Karpas-422 (cell line): ENCODE data around the gene TRERF1. TPM values are rescaled to one million over a fixed set of nuclear protein-coding genes. Genes with fewer than 3 reads are reported as not detected.

Experiments
- DNase-seq: peaks from one replicate; pipeline ENCODE4 v3.0.0-alpha.2; 2015
- H2AFZ ChIP-seq: fragments of 200-600 bp; sonication (generic); 2 replicates; pipeline ENCODE4 v1.6.1; 2014; ENCODE audit warnings: antibody characterized with exemption, low read length, mixed read lengths
- H3K27ac ChIP-seq: fragments of 200-600 bp; sonication (generic); 2 replicates; pipeline ENCODE4 v1.5.1; 2014; ENCODE audit warnings: mild to moderate bottlenecking, low read length, moderate library complexity
- H3K27me3 ChIP-seq: fragments of 200-600 bp; sonication (generic); 2 replicates; pipeline ENCODE4 v1.6.1; 2014; ENCODE audit warnings: low read length, mixed read lengths
- H3K36me3 ChIP-seq: fragments of 200-600 bp; sonication (generic); 2 replicates; pipeline ENCODE4 v1.6.1; 2014; ENCODE audit warnings: low read length, mixed read lengths; ENCODE audit not compliant: insufficient read depth
- H3K4me1 ChIP-seq: fragments of 200-600 bp; sonication (generic); 2 replicates; pipeline ENCODE4 v1.6.1; 2014; ENCODE audit warnings: mild to moderate bottlenecking, low read length, mixed read lengths
- H3K4me2 ChIP-seq: fragments of 200-600 bp; sonication (generic); 2 replicates; pipeline ENCODE4 v1.6.1; 2014; ENCODE audit warnings: low read length, low read depth, mild to moderate bottlenecking; ENCODE audit not compliant: poor library complexity, severe bottlenecking
- H3K4me3 ChIP-seq: fragments of 200-600 bp; sonication (generic); 2 replicates; pipeline ENCODE4 v1.5.1; 2014; ENCODE audit warnings: mild to moderate bottlenecking, antibody characterized with exemption, low read length, mixed read lengths
- H3K79me2 ChIP-seq: fragments of 200-600 bp; sonication (generic); 2 replicates; pipeline ENCODE4 v1.6.1; 2014; ENCODE audit warnings: mild to moderate bottlenecking, low read length, mixed read lengths
- H3K9ac ChIP-seq: fragments of 200-600 bp; sonication (generic); 2 replicates; pipeline ENCODE4 v1.6.0; 2014; ENCODE audit warnings: low read length
- H3K9me2 ChIP-seq: fragments of 200-600 bp; sonication (generic), shearing (Covaris generic); replicated peaks from 2 replicates; pipeline ENCODE4 v1.6.0; 2014; ENCODE audit warnings: mild to moderate bottlenecking, low read length, moderate library complexity; ENCODE audit not compliant: insufficient read depth
- H3K9me3 ChIP-seq: fragments of 300-700, 200-600 bp; sonication (generic); 2 replicates; pipeline ENCODE4 v1.6.1; 2014; ENCODE audit warnings: low read length, mixed read lengths
- H4K20me1 ChIP-seq: fragments of 200-600 bp; sonication (generic); 2 replicates; pipeline ENCODE4 v1.6.1; 2014; ENCODE audit warnings: mild to moderate bottlenecking, antibody characterized with exemption, low read length, low read depth; ENCODE audit not compliant: insufficient read depth
- total RNA-seq: library from RNA; depleted of rRNA; stranded (reverse); fragments of >200 nt; shearing (Covaris generic); gene quantifications from 2 replicates; pipeline ENCODE4 v1.2.3, GENCODE V29; 2014; ENCODE audit warnings: low replicate concordance

The TRERF1 gene
- total RNA-seq, 1 experiment from 2014 or later = 32.7 TPM

DNA sequence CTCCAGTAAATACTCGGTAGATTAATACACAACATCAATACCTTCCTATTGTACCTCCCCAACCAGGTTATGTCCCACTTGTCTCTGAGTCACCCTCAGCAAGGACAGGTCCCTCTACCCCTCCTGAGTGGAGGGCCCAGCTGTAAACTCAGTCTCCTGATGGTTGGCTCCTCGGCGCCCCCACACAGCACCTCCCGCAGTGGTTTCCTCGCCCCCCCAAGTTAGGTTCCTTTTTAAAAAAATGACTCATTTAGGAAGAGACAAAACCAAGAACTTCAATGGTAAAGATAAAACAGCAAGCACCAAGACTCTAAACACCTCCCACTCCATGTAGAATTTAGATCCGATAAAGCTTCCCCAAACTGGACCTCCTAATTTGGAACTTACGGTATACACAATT is 83.5 kb downstream of the TRERF1 start:
- peak overlapping the region; percentile 75 for H3K27ac ChIP-seq
- H3K9me3 ChIP-seq = no peaks in the 10 kb centered on the region
- H3K9ac ChIP-seq = peak overlapping the region; percentile 57
- peaks cover 98% of the 10 kb centered on the region for H3K79me2 ChIP-seq
- no peak for DNase-seq
- H2AFZ ChIP-seq = no peak overlapping the region
- peaks cover 42% of the 10 kb centered on the region for H3K4me1 ChIP-seq
- H3K9me2 ChIP-seq = no peaks in the 10 kb centered on the region
- peak overlapping the region; percentile 52 for H3K4me3 ChIP-seq
- no peaks in the 10 kb centered on the region for H4K20me1 ChIP-seq
- H3K27me3 ChIP-seq = no peaks in the 10 kb centered on the region
- peaks cover 10% of the 10 kb centered on the region for H3K36me3 ChIP-seq
- H3K4me2 ChIP-seq = peak overlapping the region; percentile 60

DNA sequence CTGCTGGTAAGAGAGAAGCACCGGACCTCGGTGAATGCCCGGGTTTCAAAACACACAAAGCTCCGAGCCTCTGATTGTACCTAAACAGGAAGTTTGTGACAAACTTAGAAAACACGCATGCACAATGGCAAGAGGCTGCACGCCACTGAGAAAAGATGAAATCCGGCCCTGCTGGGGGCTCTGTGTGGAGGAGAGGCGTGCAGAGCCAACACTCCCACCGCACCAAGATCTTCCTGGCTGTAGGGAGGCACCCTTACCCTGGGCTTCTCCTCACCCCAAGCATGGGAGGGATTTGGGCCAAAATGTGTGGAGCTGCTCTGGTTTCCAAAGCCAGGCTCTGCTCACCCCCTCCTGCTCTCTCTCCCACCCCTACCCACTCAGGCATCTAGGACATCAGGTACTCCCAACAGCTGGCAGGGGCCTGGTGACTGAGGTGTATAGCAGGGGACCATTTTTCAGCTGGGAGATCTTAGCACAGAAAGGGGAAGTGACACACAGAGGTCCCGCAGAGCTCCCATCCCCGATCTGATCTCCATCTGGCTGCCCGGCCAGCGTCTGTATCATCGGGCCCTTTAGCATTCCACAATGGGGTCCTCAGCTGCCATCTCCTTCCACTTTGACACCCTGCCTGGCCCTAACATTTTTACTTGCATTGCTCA is 84.2 kb downstream of the TRERF1 start:
- Histone ChIP-seq H3K4me1 (peaks cover 40% of the 10 kb centered on the region), H2AFZ (no peak overlapping the region), H3K4me3 (peak overlapping the region; percentile 52), H3K79me2 (peaks cover 99% of the 10 kb centered on the region), H3K4me2 (peak overlapping the region; percentile 60), H3K9me3 (no peaks in the 10 kb centered on the region), H3K9ac (peak overlapping the region; percentile 57), H3K9me2 (no peaks in the 10 kb centered on the region), H3K27me3 (no peaks in the 10 kb centered on the region), H4K20me1 (no peaks in the 10 kb centered on the region), H3K36me3 (peaks cover 15% of the 10 kb centered on the region), H3K27ac (peak overlapping the region; percentile 75)
- peak; percentile 84 for DNase-seq

- H3K9me3 ChIP-seq = no peaks in the 10 kb centered on the region
- no peaks in the 10 kb centered on the region for H4K20me1 ChIP-seq
- peak overlapping the region; percentile 60 for H3K4me2 ChIP-seq
- peaks cover 38% of the 10 kb centered on the region for H3K4me1 ChIP-seq
- H3K36me3 ChIP-seq = peaks cover 20% of the 10 kb centered on the region
- no peaks in the 10 kb centered on the region for H3K9me2 ChIP-seq
- no peak for DNase-seq
- peak overlapping the region; percentile 27; the same call in 1 of the 2 replicates for H3K4me3 ChIP-seq
- H3K9ac ChIP-seq = peak overlapping the region; percentile 57
- peaks cover 99% of the 10 kb centered on the region for H3K79me2 ChIP-seq
- H3K27ac ChIP-seq = peak overlapping the region; percentile 75
- H3K27me3 ChIP-seq = no peaks in the 10 kb centered on the region
- no peak overlapping the region for H2AFZ ChIP-seq
These were observed 84.8 kb downstream of the TRERF1 start for GRCh38 chr6:42366999-42367352.

- Histone ChIP-seq H3K4me1 (peaks cover 46% of the 10 kb centered on the region), H3K79me2 (peaks cover 100% of the 10 kb centered on the region), H3K27me3 (no peaks in the 10 kb centered on the region), H4K20me1 (no peaks in the 10 kb centered on the region), H3K36me3 (peaks cover 28% of the 10 kb centered on the region), H3K9me2 (no peaks in the 10 kb centered on the region), H2AFZ (no peak overlapping the region), H3K9ac (peak overlapping the region; percentile 57; the same call in 1 of the 2 replicates), H3K4me2 (no peak overlapping the region), H3K4me3 (no peak overlapping the region), H3K9me3 (no peaks in the 10 kb centered on the region), H3K27ac (peak overlapping the region; percentile 75)
- no peak for DNase-seq
These were observed 85.6 kb downstream of the TRERF1 start for GRCh38 chr6:42366011-42366705.

GRCh38 chr6:42365021-42365420 is 86.7 kb downstream of the TRERF1 start:
- H3K4me1 ChIP-seq = peaks cover 56% of the 10 kb centered on the region

DNA sequence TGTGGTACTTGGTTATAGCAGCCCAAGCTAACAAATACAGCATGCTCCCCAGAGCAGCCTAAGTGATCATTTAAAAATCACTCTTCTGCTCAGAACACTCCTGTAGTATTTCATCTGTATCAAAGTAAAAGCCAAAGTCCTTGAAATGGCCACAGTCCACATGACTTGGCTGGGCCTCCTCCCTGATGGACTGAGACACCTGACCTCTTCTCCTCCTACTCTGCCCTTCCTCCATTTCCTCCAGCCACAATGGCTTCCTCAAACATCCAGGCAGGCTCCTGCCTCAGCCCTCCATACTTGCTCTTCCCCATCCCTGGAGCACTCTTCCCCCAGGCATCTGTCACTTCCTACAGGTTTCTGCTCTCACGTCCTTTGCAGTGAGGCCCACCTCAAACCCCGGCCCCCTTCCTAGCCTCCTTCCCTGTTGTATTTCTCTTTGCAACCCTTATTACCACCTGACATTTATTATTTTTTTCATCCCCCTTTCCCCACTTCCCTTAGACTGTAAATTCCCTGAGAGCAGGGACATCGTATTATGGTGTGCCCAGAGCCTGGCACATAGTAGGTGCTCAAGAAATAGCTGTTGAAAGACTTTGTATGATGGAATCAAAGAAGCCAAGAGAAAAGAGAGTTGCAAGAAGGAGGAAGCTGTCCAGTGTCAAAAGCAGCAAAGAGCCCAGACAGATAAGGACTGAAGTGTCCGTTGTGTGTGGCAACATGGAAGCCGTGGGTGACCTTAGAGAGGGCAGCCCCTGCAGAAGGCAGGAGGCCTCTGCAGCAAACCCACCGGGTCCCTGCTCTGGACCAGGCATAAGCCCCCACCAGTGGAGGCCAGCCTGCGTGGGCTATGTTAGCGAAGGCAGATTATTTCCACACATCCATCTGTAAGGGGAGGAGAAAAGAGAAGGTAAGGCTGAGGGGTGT is 87.5 kb downstream of the TRERF1 start:
- no peak overlapping the region for H3K27ac ChIP-seq
- H3K4me3 ChIP-seq = no peak overlapping the region
- H3K9me2 ChIP-seq = no peaks in the 10 kb centered on the region
- peaks cover 33% of the 10 kb centered on the region for H3K36me3 ChIP-seq
- H4K20me1 ChIP-seq = no peaks in the 10 kb centered on the region
- no peak for DNase-seq
- no peak overlapping the region for H3K9ac ChIP-seq
- peaks cover 53% of the 10 kb centered on the region for H3K4me1 ChIP-seq
- no peak overlapping the region for H2AFZ ChIP-seq
- no peaks in the 10 kb centered on the region for H3K27me3 ChIP-seq
- peaks cover 99% of the 10 kb centered on the region for H3K79me2 ChIP-seq
- no peak overlapping the region for H3K4me2 ChIP-seq
- H3K9me3 ChIP-seq = no peaks in the 10 kb centered on the region

More at GRCh38 chr6:42365021-42365420, 86.7 kb downstream of the TRERF1 start:
- Histone ChIP-seq H4K20me1 (no peaks in the 10 kb centered on the region), H2AFZ (no peak overlapping the region), H3K27ac (no peak overlapping the region), H3K4me3 (no peak overlapping the region), H3K9me3 (no peaks in the 10 kb centered on the region), H3K27me3 (no peaks in the 10 kb centered on the region), H3K4me2 (no peak overlapping the region), H3K9me2 (no peaks in the 10 kb centered on the region), H3K36me3 (peaks cover 33% of the 10 kb centered on the region), H3K9ac (no peak overlapping the region), H3K79me2 (peaks cover 99% of the 10 kb centered on the region)
- no peak for DNase-seq

DNA sequence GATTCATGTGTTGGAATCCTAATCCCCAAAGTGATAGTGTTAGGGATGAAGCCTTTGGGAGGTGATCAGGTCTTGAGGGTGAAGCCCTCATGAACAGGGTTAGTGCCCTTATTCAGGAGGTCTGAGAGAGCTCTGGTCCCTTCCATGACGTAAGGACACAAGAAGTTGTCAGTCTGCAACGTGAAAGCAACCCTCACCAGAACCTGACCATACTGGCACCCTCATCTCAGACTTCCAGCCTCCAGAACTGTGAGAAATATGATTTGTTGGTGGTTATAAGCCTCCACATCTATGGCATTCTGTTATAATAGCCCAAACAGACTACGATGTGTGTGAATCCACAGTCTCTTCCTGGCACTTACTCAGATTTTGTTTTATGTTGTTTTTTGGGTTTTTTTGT is 90.7 kb downstream of the TRERF1 start:
- no peak overlapping the region for H2AFZ ChIP-seq
- no peaks in the 10 kb centered on the region for H3K9me3 ChIP-seq
- H3K4me3 ChIP-seq = no peak overlapping the region
- H4K20me1 ChIP-seq = no peaks in the 10 kb centered on the region
- H3K79me2 ChIP-seq = peaks cover 90% of the 10 kb centered on the region
- no peak for DNase-seq
- peaks cover 32% of the 10 kb centered on the region for H3K36me3 ChIP-seq
- H3K27ac ChIP-seq = peak overlapping the region; percentile 54; the same call in 1 of the 2 replicates
- no peaks in the 10 kb centered on the region for H3K27me3 ChIP-seq
- no peak overlapping the region for H3K9ac ChIP-seq
- H3K4me2 ChIP-seq = peak overlapping the region; percentile 46
- no peaks in the 10 kb centered on the region for H3K9me2 ChIP-seq
- peaks cover 36% of the 10 kb centered on the region for H3K4me1 ChIP-seq

DNA sequence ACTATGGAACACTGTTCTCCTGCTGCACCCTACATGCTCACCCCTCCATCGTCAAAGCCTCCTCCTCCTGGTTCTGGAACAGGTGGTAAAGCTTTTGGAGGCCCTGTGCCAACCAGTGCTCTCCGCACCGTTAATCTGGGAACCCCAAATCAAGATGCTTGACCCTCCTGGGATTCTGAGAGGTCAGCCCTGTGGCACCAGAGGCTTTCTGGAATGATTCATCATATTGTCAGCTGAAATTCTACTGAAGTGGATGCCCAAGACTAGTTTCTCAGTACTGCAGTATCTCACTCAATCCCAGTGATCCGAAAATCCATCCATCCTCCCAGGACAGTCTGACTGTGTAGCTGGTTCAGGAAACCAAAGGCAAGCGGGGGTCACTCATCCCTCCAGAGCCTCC is 92.7 kb downstream of the TRERF1 start:
- peaks cover 57% of the 10 kb centered on the region for H3K4me1 ChIP-seq
- no peak overlapping the region for H2AFZ ChIP-seq
- H3K27me3 ChIP-seq = no peaks in the 10 kb centered on the region
- H3K4me3 ChIP-seq = no peak overlapping the region
- H4K20me1 ChIP-seq = no peaks in the 10 kb centered on the region
- H3K9me3 ChIP-seq = no peaks in the 10 kb centered on the region
- H3K4me2 ChIP-seq = no peak overlapping the region
- peaks cover 32% of the 10 kb centered on the region for H3K36me3 ChIP-seq
- no peak overlapping the region for H3K27ac ChIP-seq
- no peak for DNase-seq
- no peak overlapping the region for H3K9ac ChIP-seq
- H3K79me2 ChIP-seq = peaks cover 90% of the 10 kb centered on the region
- H3K9me2 ChIP-seq = no peaks in the 10 kb centered on the region
